Mammary epithelial cell (primary cell): ENCODE measurements around the gene STRN3.

Source experiments
- CTCF ChIP-seq, 2 donors: IDR thresholded peaks in 1 of 2; conservative IDR thresholded peaks in 1 of 2; 2 replicates each; pipeline ENCODE4 v1.5.1; 2011 to 2012; ENCODE audit warnings: inconsistent platforms in 2 of 2, low read length in 2 of 2, mild to moderate bottlenecking in 2 of 2, control low read depth in 1 of 2, low read depth in 1 of 2; ENCODE audit not compliant: insufficient read depth in 1 of 2; ENCODE audit errors: extremely low read depth in 1 of 2
- EZH2 ChIP-seq: IDR thresholded peaks from 2 replicates; pipeline ENCODE4 v1.6.1; 2012; ENCODE audit warnings: low read length, inconsistent platforms, borderline replicate concordance

DNA sequence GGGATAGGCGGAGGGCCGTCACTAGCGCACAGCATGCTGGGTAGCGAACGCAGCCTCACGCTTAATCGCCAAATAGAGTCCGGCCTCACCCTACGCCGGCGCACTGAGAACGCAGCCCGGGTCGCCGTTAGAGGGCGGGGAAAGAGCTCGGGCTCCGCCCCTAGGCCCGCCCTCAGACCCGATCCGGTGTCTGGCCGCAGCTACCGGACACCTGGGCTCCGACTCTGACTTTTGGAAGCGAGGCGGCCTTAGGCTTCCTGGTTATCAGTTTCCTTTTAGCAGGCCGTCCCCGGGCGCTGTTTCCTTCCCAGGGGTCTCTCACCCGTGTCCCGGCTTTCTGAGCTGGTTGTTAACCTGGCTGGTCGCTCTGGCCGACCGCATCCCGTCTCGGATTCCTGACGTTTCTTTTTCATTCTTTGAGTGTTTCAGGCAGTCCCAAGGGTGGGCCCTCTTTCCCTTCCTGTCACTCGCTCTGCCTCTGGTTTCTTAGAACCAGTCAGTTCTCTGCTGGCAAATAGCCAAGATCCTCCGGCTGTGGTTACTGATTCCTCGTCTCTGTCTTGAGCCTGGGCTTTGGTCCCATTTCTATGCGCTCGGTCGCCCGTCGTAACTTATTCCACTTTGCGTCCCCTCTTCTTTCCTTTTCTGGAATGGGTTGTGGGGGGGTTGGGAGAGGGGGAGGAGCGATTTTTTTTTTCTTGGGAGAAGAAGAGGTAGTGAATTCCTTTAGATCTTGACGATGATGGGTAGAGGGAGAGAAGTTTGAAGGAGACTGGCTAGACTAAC is 464 bp upstream of the STRN3 start:
- no peak for TF ChIP-seq CTCF (conservative IDR thresholded peaks at IDR 0.05 in 1 of 2, IDR thresholded peaks at IDR 0.05 in 1 of 2; ENCODE audit: extremely low read depth in 1 of 2, insufficient read depth in 1 of 2, low read depth in 1 of 2, low read length in 2 of 2)
- no peak for TF ChIP-seq EZH2
